ENCODE data around the gene PYDC2. TPM values are rescaled to one million over a fixed set of nuclear protein-coding genes. Genes with fewer than 3 reads are reported as not detected.

PYDC2 gene
- total RNA-seq, 1 donor from 2014 or later, result not detected

GRCh38 chr3:191431160-191431822, 29.7 kb upstream of the PYDC2 start:
- Mint-ChIP-seq H3K4me3 (no peak overlapping the region), H3K36me3 (ENCODE audit: low read depth) (no peaks in the 10 kb centered on the region), H3K27me3 (ENCODE audit: low read depth) (no peaks in the 10 kb centered on the region), H3K27ac (ENCODE audit: unreplicated experiment) (no peak overlapping the region), H3K4me1 (no peaks in the 10 kb centered on the region), H3K9me3 (no peaks in the 10 kb centered on the region)
- DNase-seq (ENCODE audit: low read depth, low spot score), result no peak
- TF ChIP-seq CTCF (conservative IDR thresholded peaks at IDR 0.05), result no peak

- Mint-ChIP-seq H3K4me1 (no peaks in the 10 kb centered on the region), H3K36me3 (ENCODE audit: low read depth) (no peaks in the 10 kb centered on the region), H3K9me3 (no peaks in the 10 kb centered on the region), H3K27me3 (ENCODE audit: low read depth) (no peaks in the 10 kb centered on the region), H3K27ac (ENCODE audit: unreplicated experiment) (no peak overlapping the region), H3K4me3 (no peak overlapping the region)
- DNase-seq (ENCODE audit: low read depth, low spot score), result no peak
- no peak for TF ChIP-seq CTCF (conservative IDR thresholded peaks at IDR 0.05)
Measured at GRCh38 chr3:191432162-191432561, 28.8 kb upstream of the PYDC2 start.

GRCh38 chr3:191434024-191434423, 26.9 kb upstream of the PYDC2 start:
- Mint-ChIP-seq H3K27me3 (ENCODE audit: low read depth) (no peaks in the 10 kb centered on the region), H3K27ac (ENCODE audit: unreplicated experiment) (no peak overlapping the region), H3K4me3 (no peak overlapping the region)

GRCh38 chr3:191435981-191436380, 25.0 kb upstream of the PYDC2 start:
- no peak overlapping the region for H3K4me3 Mint-ChIP-seq
- no peaks in the 10 kb centered on the region for H3K27me3 Mint-ChIP-seq (ENCODE audit: low read depth)
- H3K36me3 Mint-ChIP-seq (ENCODE audit: low read depth), result no peaks in the 10 kb centered on the region
- TF ChIP-seq CTCF (conservative IDR thresholded peaks at IDR 0.05), result no peak
- DNase-seq (ENCODE audit: low read depth, low spot score), result no peak
- no peak overlapping the region for H3K27ac Mint-ChIP-seq (ENCODE audit: unreplicated experiment)
- H3K4me1 Mint-ChIP-seq, result no peaks in the 10 kb centered on the region
- H3K9me3 Mint-ChIP-seq, result no peaks in the 10 kb centered on the region

More at GRCh38 chr3:191434024-191434423, 26.9 kb upstream of the PYDC2 start:
- DNase-seq (ENCODE audit: low read depth, low spot score), result no peak
- TF ChIP-seq CTCF (conservative IDR thresholded peaks at IDR 0.05), result no peak
- no peaks in the 10 kb centered on the region for H3K9me3 Mint-ChIP-seq
- H3K4me1 Mint-ChIP-seq, result no peaks in the 10 kb centered on the region
- H3K36me3 Mint-ChIP-seq (ENCODE audit: low read depth), result no peaks in the 10 kb centered on the region

GRCh38 chr3:191438150-191438814, 22.7 kb upstream of the PYDC2 start:
- no peak overlapping the region for H3K27ac Mint-ChIP-seq (ENCODE audit: unreplicated experiment)
- H3K4me1 Mint-ChIP-seq, result no peaks in the 10 kb centered on the region
- H3K9me3 Mint-ChIP-seq, result no peaks in the 10 kb centered on the region
- DNase-seq (ENCODE audit: low read depth, low spot score), result no peak
- TF ChIP-seq CTCF (conservative IDR thresholded peaks at IDR 0.05), result no peak
- H3K4me3 Mint-ChIP-seq, result no peak overlapping the region
- no peaks in the 10 kb centered on the region for H3K27me3 Mint-ChIP-seq (ENCODE audit: low read depth)
- no peaks in the 10 kb centered on the region for H3K36me3 Mint-ChIP-seq (ENCODE audit: low read depth)
